Thymus (tissue), 11 donors: ENCODE results near the gene PPIH. TPM values are rescaled to one million over a fixed set of nuclear protein-coding genes. Genes with fewer than 3 reads are reported as not detected.
"Not testable (repeated sequence)": the region's sequence is repeated elsewhere in the genome, so short reads cannot be mapped to it uniquely, and the experiment has no call there.

Experiments used
- DNase-seq, 9 donors: peaks; one replicate each; pipeline ENCODE4 v3.0.0-alpha.2; 2013; ENCODE audit warnings: low spot score in 9 of 9, low read depth in 6 of 9, missing footprints in 1 of 9
- H3K27ac ChIP-seq, 2 donors: one replicate each; pipeline ENCODE4 v1.5.1; 2013; ENCODE audit warnings: control low read depth in 1 of 2, low read depth in 1 of 2, low read length in 1 of 2, mild to moderate bottlenecking in 1 of 2, moderate library complexity in 1 of 2
- H3K27me3 ChIP-seq, 2 donors: one replicate each; pipeline ENCODE4 v1.5.1; 2013; ENCODE audit warnings: low read length in 1 of 2; ENCODE audit not compliant: control insufficient read depth in 2 of 2, insufficient read depth in 1 of 2
- H3K36me3 ChIP-seq, 2 donors: one replicate each; pipeline ENCODE4 v1.5.1; 2013; ENCODE audit warnings: low read length in 1 of 2, mild to moderate bottlenecking in 1 of 2, moderate library complexity in 1 of 2; ENCODE audit not compliant: control insufficient read depth in 2 of 2, insufficient read depth in 2 of 2
- H3K4me1 ChIP-seq, 2 donors: one replicate each; pipeline ENCODE4 v1.5.1; 2013; ENCODE audit warnings: low read length in 2 of 2; ENCODE audit not compliant: control insufficient read depth in 2 of 2, insufficient read depth in 2 of 2
- H3K4me3 ChIP-seq, 2 donors: one replicate each; pipeline ENCODE4 v1.5.1; 2013; ENCODE audit warnings: low read length in 2 of 2, control low read depth in 1 of 2, mild to moderate bottlenecking in 1 of 2
- H3K9me3 ChIP-seq, 2 donors: one replicate each; pipeline ENCODE4 v1.5.1; 2013; ENCODE audit warnings: low read length in 1 of 2, mild to moderate bottlenecking in 1 of 2; ENCODE audit not compliant: control insufficient read depth in 2 of 2, insufficient read depth in 1 of 2
- WGBS: extraction: QIAGEN DNeasy Blood & Tissue Kit; methylation state at CpG from one replicate; pipeline ENCODE4 v1.1.7; 2013; 5-methylcytosine and 5-hydroxymethylcytosine counted together
- polyA plus RNA-seq: library from polyadenylated mRNA; stranded (reverse); fragments of 200-250 nt; gene quantifications from one replicate; pipeline ENCODE4 v1.2.3, GENCODE V29; 2013
- total RNA-seq: library from RNA; stranded (reverse); fragments of 120-200 nt; gene quantifications from one replicate; pipeline ENCODE4 v1.2.4, GENCODE V29; 2013
- donor health status: healthy.

PPIH gene
- total and polyA plus RNA-seq, 2 donors, result 49.7 to 95.2 TPM

GRCh38 chr1:42679364-42679983 is 21.3 kb downstream of the PPIH start:
- no peaks in the 10 kb centered on the region for H3K9me3 ChIP-seq
- H3K4me3 ChIP-seq, result no peak overlapping the region
- H3K27ac ChIP-seq, result no peak overlapping the region
- H3K36me3 ChIP-seq, result peaks cover 8 to 24% of the 10 kb centered on the region in 2 donors
- no peaks in the 10 kb centered on the region for H3K27me3 ChIP-seq
- H3K4me1 ChIP-seq, result peaks cover 12 to 13% of the 10 kb centered on the region in 2 donors
- 92% methylated on average over 10 of the region's 10 CpGs for WGBS
- DNase-seq, result no peak

GRCh38 chr1:42680055-42680454 is 21.8 kb downstream of the PPIH start:
- H3K27me3 ChIP-seq, result no peaks in the 10 kb centered on the region
- WGBS, result 91% methylated on average over 2 of the region's 2 CpGs
- no peak overlapping the region for H3K27ac ChIP-seq

GRCh38 chr1:42680921-42681683 is 22.9 kb downstream of the PPIH start:
- peaks cover 13 to 14% of the 10 kb centered on the region in 2 donors for H3K4me1 ChIP-seq
- no peaks in the 10 kb centered on the region for H3K27me3 ChIP-seq
- WGBS, result 8% methylated on average over 18 of the region's 18 CpGs
- no peaks in the 10 kb centered on the region for H3K9me3 ChIP-seq
- H3K36me3 ChIP-seq, result peaks cover 0 to 13% of the 10 kb centered on the region in 2 donors
- DNase-seq, result peak in 6 of 9 donors; percentile 8 to 67 (median 28)
- H3K4me3 ChIP-seq, result peak overlapping the region; percentile 78 to 86
- H3K27ac ChIP-seq, result peak overlapping the region; percentile 89 to 95

More at GRCh38 chr1:42680055-42680454, 21.8 kb downstream of the PPIH start:
- DNase-seq, result no peak
- Histone ChIP-seq H3K9me3 (no peaks in the 10 kb centered on the region), H3K4me1 (peaks cover 13 to 14% of the 10 kb centered on the region in 2 donors), H3K4me3 (no peak overlapping the region), H3K36me3 (peaks cover 6 to 23% of the 10 kb centered on the region in 2 donors)

- H3K27me3 ChIP-seq, result no peaks in the 10 kb centered on the region
- peak within 1 kb of the TSS; percentile 89 to 95 for H3K27ac ChIP-seq
- H3K9me3 ChIP-seq, result no peaks in the 10 kb centered on the region
- peaks cover 0 to 17% of the 10 kb centered on the region in 2 donors for H3K36me3 ChIP-seq
- under 1% methylated on average over 54 of the region's 54 CpGs for WGBS
- peak; percentile 94 to 99 (median 97) for DNase-seq
- H3K4me1 ChIP-seq, result peaks cover 13 to 19% of the 10 kb centered on the region in 2 donors
- H3K4me3 ChIP-seq, result peak within 1 kb of the TSS; percentile 78 to 86
Measured at GRCh38 chr1:42681741-42682483, 23.7 kb downstream of the PPIH start, which contains the start of gene YBX1. YBX1 (plus strand) TSS chr1:42682418; CDS start chr1:42682566, 148 bp downstream.

GRCh38 chr1:42682484-42682738 is 24.2 kb downstream of the PPIH start:
- Histone ChIP-seq H3K4me1 (peaks cover 13 to 19% of the 10 kb centered on the region in 2 donors), H3K4me3 (peak overlapping the region; percentile 78 to 86), H3K36me3 (peaks cover 0 to 19% of the 10 kb centered on the region in 2 donors), H3K27ac (peak overlapping the region; percentile 86 to 95)
- under 1% methylated on average over 33 of the region's 33 CpGs for WGBS
- not testable (repeated sequence) for H3K27me3 ChIP-seq, H3K9me3 ChIP-seq, DNase-seq

- Histone ChIP-seq H3K36me3 (peaks cover 3 to 24% of the 10 kb centered on the region in 2 donors), H3K4me3 (peak overlapping the region; percentile 78 to 86), H3K27ac (peak overlapping the region; percentile 86 to 95), H3K4me1 (peaks cover 13 to 19% of the 10 kb centered on the region in 2 donors), H3K27me3 (no peaks in the 10 kb centered on the region), H3K9me3 (no peaks in the 10 kb centered on the region)
- peak in 8 of 9 donors; percentile 11 to 74 (median 47) for DNase-seq
- WGBS, result under 1% methylated on average over 103 of the region's 103 CpGs
Measured at GRCh38 chr1:42682739-42683531, 24.7 kb downstream of the PPIH start.

- DNase-seq, result peak in 1 of 9 donors; percentile 10
- peaks cover 3 to 31% of the 10 kb centered on the region in 2 donors for H3K36me3 ChIP-seq
- no peaks in the 10 kb centered on the region for H3K9me3 ChIP-seq
- H3K4me1 ChIP-seq, result peaks cover 13 to 19% of the 10 kb centered on the region in 2 donors
- H3K27me3 ChIP-seq, result no peaks in the 10 kb centered on the region
- 65% methylated on average over 5 of the region's 5 CpGs for WGBS
- H3K4me3 ChIP-seq, result peak overlapping the region in 1 of 2 donors; percentile 63
- H3K27ac ChIP-seq, result no peak overlapping the region
Measured at GRCh38 chr1:42684139-42684538, 25.9 kb downstream of the PPIH start.

- 88% methylated on average over 4 of the region's 4 CpGs for WGBS
Measured at GRCh38 chr1:42686418-42686817, 28.2 kb downstream of the PPIH start.

More at GRCh38 chr1:42686418-42686817, 28.2 kb downstream of the PPIH start:
- H3K4me3 ChIP-seq, result no peak overlapping the region
- peaks cover 8 to 12% of the 10 kb centered on the region in 2 donors for H3K4me1 ChIP-seq
- H3K27ac ChIP-seq, result no peak overlapping the region
- no peaks in the 10 kb centered on the region for H3K27me3 ChIP-seq
- H3K9me3 ChIP-seq, result no peaks in the 10 kb centered on the region
- DNase-seq, result no peak
- peaks cover 3 to 41% of the 10 kb centered on the region in 2 donors for H3K36me3 ChIP-seq
